Liver (tissue), 9 donors: ENCODE data around the gene FAM228B. TPM values are rescaled to one million over a fixed set of nuclear protein-coding genes. Genes with fewer than 3 reads are reported as not detected.

Experiments used
- DNase-seq: peaks from one replicate; pipeline ENCODE4 v3.0.0-alpha.2; 2017; ENCODE audit warnings: low spot score
- H3K27ac ChIP-seq, 2 donors: one replicate each; pipeline ENCODE4 v1.7.0; 2013; ENCODE audit warnings: inconsistent platforms in 2 of 2, low read length in 2 of 2, control low read depth in 1 of 2, low read depth in 1 of 2, mild to moderate bottlenecking in 1 of 2
- H3K27me3 ChIP-seq, 4 donors: one replicate each; pipeline versions ENCODE4 v1.6.1 to v1.7.0; 2013; ENCODE audit warnings: low read length in 3 of 4, inconsistent platforms in 1 of 4, mild to moderate bottlenecking in 1 of 4, moderate library complexity in 1 of 4; ENCODE audit not compliant: control insufficient read depth in 4 of 4, insufficient read depth in 4 of 4
- H3K36me3 ChIP-seq, 4 donors: one replicate each; pipeline versions ENCODE4 v1.6.1 to v1.7.0; 2013; ENCODE audit warnings: low read length in 3 of 4, mild to moderate bottlenecking in 3 of 4, low read depth in 1 of 4, moderate library complexity in 1 of 4; ENCODE audit not compliant: control insufficient read depth in 4 of 4, insufficient read depth in 3 of 4
- H3K4me1 ChIP-seq, 4 donors: one replicate each; pipeline versions ENCODE4 v1.6.1 to v1.7.0; 2013; ENCODE audit warnings: low read length in 3 of 4, mild to moderate bottlenecking in 3 of 4, moderate library complexity in 1 of 4; ENCODE audit not compliant: control insufficient read depth in 4 of 4, insufficient read depth in 4 of 4
- H3K4me3 ChIP-seq, 3 donors: one replicate each; pipeline versions ENCODE4 v1.6.1 to v1.7.0; 2013; ENCODE audit warnings: low read length in 3 of 3, control low read depth in 1 of 3, low read depth in 1 of 3, mild to moderate bottlenecking in 1 of 3
- H3K9ac ChIP-seq, 2 donors: one replicate each; pipeline ENCODE4 v1.7.0; 2013; ENCODE audit warnings: low read length in 2 of 2, mild to moderate bottlenecking in 2 of 2, moderate library complexity in 2 of 2, control low read depth in 1 of 2, low read depth in 1 of 2
- H3K9me3 ChIP-seq, 4 donors: one replicate each; pipeline versions ENCODE4 v1.6.1 to v1.7.0; 2013; ENCODE audit warnings: low read length in 3 of 4; ENCODE audit not compliant: control insufficient read depth in 4 of 4
- EGR1 ChIP-seq, 2 donors: IDR thresholded peaks; 2 replicates each; pipeline ENCODE4 v1.6.1; 2016 to 2018; ENCODE audit warnings: antibody characterized with exemption in 2 of 2, low read depth in 2 of 2
- FOXA1 ChIP-seq: IDR thresholded peaks from 2 replicates; pipeline ENCODE4 v1.6.1; 2016; ENCODE audit warnings: antibody characterized with exemption
- FOXA2 ChIP-seq: IDR thresholded peaks from 2 replicates; pipeline ENCODE4 v1.6.1; 2016; ENCODE audit warnings: antibody characterized with exemption
- GABPA ChIP-seq, 2 donors: IDR thresholded peaks in 1 of 2; conservative IDR thresholded peaks in 1 of 2; 2 replicates each; pipeline ENCODE4 v1.6.1; 2016; ENCODE audit warnings: antibody characterized with exemption in 2 of 2, mild to moderate bottlenecking in 1 of 2, moderate library complexity in 1 of 2
- HNF4A ChIP-seq, 2 donors: conservative IDR thresholded peaks; 2 replicates each; pipeline ENCODE4 v1.6.1; 2016; ENCODE audit warnings: antibody characterized with exemption in 2 of 2, mild to moderate bottlenecking in 2 of 2
- HNF4G ChIP-seq: IDR thresholded peaks from 2 replicates; pipeline ENCODE4 v1.6.1; 2016; ENCODE audit warnings: antibody characterized with exemption
- JUND ChIP-seq, 2 donors: IDR thresholded peaks; 2 replicates each; pipeline ENCODE4 v1.6.1; 2016; ENCODE audit warnings: antibody characterized with exemption in 2 of 2
- NR2F2 ChIP-seq: IDR thresholded peaks from 2 replicates; pipeline ENCODE4 v1.6.1; 2016; ENCODE audit warnings: antibody characterized with exemption
- RAD21 ChIP-seq, 2 donors: IDR thresholded peaks; 2 replicates each; pipeline ENCODE4 v1.6.1; 2016; ENCODE audit warnings: antibody characterized with exemption in 2 of 2, mild to moderate bottlenecking in 2 of 2
- RXRA ChIP-seq, 2 donors: IDR thresholded peaks; 2 replicates each; pipeline ENCODE4 v1.6.1; 2017 to 2018; ENCODE audit warnings: antibody characterized with exemption in 2 of 2, mild to moderate bottlenecking in 1 of 2
- SP1 ChIP-seq: IDR thresholded peaks from 2 replicates; pipeline ENCODE4 v1.6.1; 2018; ENCODE audit warnings: antibody characterized with exemption, mild to moderate bottlenecking
- TAF1 ChIP-seq: conservative IDR thresholded peaks from 2 replicates; pipeline ENCODE4 v1.6.1; 2016; ENCODE audit warnings: antibody characterized with exemption, mild to moderate bottlenecking
- WGBS: extraction: QIAGEN DNeasy Blood & Tissue Kit; methylation state at CpG from one replicate; pipeline ENCODE4 v1.1.7; 2013; 5-methylcytosine and 5-hydroxymethylcytosine counted together
- polyA plus RNA-seq, 2 donors: library from polyadenylated mRNA; stranded (reverse) in 1 of 2; unstranded in 1 of 2; fragments of 200-250 nt in 1 of 2; fragments of >200 nt in 1 of 2; fragmentation: Nextera tagmentation in 1 of 2; extraction: Ambion mirVana in 1 of 2; gene quantifications; one replicate each; pipeline versions ENCODE4 v1.2.1 to v1.2.3, GENCODE V29; 2013 to 2015
- total RNA-seq, 2 donors: library from RNA; depleted of rRNA; stranded (reverse); fragments of >200 nt; gene quantifications; one replicate each; pipeline ENCODE4 v1.2.3, GENCODE V29; 2014
- TF ChIP-seq, protein P1 (sequence below): fragments of 150-350 bp; IDR thresholded peaks from 2 replicates; pipeline ENCODE4 v1.5.1; 2017; ENCODE audit warnings: improper control_type of control experiment, low read depth, low read length; ENCODE audit not compliant: missing input control
- TF ChIP-seq, protein P2 (sequence below): IDR thresholded peaks from 2 replicates; pipeline ENCODE4 v1.6.1; 2016; ENCODE audit warnings: antibody characterized with exemption
- TF ChIP-seq, protein P3 (sequence below): IDR thresholded peaks from 2 replicates; pipeline ENCODE4 v1.6.1; 2016; ENCODE audit warnings: antibody characterized with exemption
- TF ChIP-seq, protein P4 (sequence below): IDR thresholded peaks from 2 replicates; pipeline ENCODE4 v1.6.1; 2016; ENCODE audit warnings: antibody characterized with exemption, mild to moderate bottlenecking
- TF ChIP-seq, protein P5 (sequence below): IDR thresholded peaks from 2 replicates; pipeline ENCODE4 v1.6.1; 2016; ENCODE audit warnings: antibody characterized with exemption
- donor health status: healthy.
- donor health status: healthy.
- donor health status: healthy.
- donor health status: healthy.
- donor health status: healthy.

Gene FAM228B
- total and polyA plus RNA-seq, 4 donors: 0.68 to 4.2 (median 3.8) TPM

- H3K36me3 ChIP-seq: no peaks in the 10 kb centered on the region
- H3K9me3 ChIP-seq: peaks cover 0 to 4% (median 0%) of the 10 kb centered on the region in 4 donors
- no peaks in the 10 kb centered on the region for H3K27me3 ChIP-seq
- no peak for DNase-seq
- WGBS: 72% methylated on average over 17 of the region's 17 CpGs
- peak overlapping the region in 1 of 2 donors; percentile 5 for H3K9ac ChIP-seq
- no peaks in the 10 kb centered on the region for H3K4me1 ChIP-seq
- H3K4me3 ChIP-seq: no peak overlapping the region
- H3K27ac ChIP-seq: no peak overlapping the region
- TF ChIP-seq RXRA (IDR thresholded peaks at IDR 0.05) (no peak), HNF4G (no peak), GABPA (IDR thresholded peaks at IDR 0.05 in 1 of 2, conservative IDR thresholded peaks at IDR 0.05 in 1 of 2) (no peak), FOXA1 (no peak), FOXA2 (no peak), RAD21 (IDR thresholded peaks at IDR 0.05) (no peak), SP1 (no peak)
- TF ChIP-seq, protein P1, sequence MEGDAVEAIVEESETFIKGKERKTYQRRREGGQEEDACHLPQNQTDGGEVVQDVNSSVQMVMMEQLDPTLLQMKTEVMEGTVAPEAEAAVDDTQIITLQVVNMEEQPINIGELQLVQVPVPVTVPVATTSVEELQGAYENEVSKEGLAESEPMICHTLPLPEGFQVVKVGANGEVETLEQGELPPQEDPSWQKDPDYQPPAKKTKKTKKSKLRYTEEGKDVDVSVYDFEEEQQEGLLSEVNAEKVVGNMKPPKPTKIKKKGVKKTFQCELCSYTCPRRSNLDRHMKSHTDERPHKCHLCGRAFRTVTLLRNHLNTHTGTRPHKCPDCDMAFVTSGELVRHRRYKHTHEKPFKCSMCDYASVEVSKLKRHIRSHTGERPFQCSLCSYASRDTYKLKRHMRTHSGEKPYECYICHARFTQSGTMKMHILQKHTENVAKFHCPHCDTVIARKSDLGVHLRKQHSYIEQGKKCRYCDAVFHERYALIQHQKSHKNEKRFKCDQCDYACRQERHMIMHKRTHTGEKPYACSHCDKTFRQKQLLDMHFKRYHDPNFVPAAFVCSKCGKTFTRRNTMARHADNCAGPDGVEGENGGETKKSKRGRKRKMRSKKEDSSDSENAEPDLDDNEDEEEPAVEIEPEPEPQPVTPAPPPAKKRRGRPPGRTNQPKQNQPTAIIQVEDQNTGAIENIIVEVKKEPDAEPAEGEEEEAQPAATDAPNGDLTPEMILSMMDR: no peak
- TF ChIP-seq, protein P2, sequence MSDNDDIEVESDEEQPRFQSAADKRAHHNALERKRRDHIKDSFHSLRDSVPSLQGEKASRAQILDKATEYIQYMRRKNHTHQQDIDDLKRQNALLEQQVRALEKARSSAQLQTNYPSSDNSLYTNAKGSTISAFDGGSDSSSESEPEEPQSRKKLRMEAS: no peak
- TF ChIP-seq, protein P3, sequence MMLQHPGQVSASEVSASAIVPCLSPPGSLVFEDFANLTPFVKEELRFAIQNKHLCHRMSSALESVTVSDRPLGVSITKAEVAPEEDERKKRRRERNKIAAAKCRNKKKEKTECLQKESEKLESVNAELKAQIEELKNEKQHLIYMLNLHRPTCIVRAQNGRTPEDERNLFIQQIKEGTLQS: no peak
Measured at GRCh38 chr2:24175631-24176187, 52.4 kb downstream of the FAM228B start.

- no peak overlapping the region for H3K9ac ChIP-seq
- DNase-seq: no peak
- H3K27me3 ChIP-seq: no peaks in the 10 kb centered on the region
- H3K9me3 ChIP-seq: peaks cover 0 to 4% (median 0%) of the 10 kb centered on the region in 4 donors
- H3K4me3 ChIP-seq: no peak overlapping the region
- 91% methylated on average over 1 of the region's 1 CpG for WGBS
- no peaks in the 10 kb centered on the region for H3K36me3 ChIP-seq
- TF ChIP-seq RXRA (IDR thresholded peaks at IDR 0.05): no peak
- no peak for TF ChIP-seq HNF4A (conservative IDR thresholded peaks at IDR 0.05)
- TF ChIP-seq EGR1 (IDR thresholded peaks at IDR 0.05; ENCODE audit: low read depth in 2 of 2): no peak
- TF ChIP-seq, protein P4, sequence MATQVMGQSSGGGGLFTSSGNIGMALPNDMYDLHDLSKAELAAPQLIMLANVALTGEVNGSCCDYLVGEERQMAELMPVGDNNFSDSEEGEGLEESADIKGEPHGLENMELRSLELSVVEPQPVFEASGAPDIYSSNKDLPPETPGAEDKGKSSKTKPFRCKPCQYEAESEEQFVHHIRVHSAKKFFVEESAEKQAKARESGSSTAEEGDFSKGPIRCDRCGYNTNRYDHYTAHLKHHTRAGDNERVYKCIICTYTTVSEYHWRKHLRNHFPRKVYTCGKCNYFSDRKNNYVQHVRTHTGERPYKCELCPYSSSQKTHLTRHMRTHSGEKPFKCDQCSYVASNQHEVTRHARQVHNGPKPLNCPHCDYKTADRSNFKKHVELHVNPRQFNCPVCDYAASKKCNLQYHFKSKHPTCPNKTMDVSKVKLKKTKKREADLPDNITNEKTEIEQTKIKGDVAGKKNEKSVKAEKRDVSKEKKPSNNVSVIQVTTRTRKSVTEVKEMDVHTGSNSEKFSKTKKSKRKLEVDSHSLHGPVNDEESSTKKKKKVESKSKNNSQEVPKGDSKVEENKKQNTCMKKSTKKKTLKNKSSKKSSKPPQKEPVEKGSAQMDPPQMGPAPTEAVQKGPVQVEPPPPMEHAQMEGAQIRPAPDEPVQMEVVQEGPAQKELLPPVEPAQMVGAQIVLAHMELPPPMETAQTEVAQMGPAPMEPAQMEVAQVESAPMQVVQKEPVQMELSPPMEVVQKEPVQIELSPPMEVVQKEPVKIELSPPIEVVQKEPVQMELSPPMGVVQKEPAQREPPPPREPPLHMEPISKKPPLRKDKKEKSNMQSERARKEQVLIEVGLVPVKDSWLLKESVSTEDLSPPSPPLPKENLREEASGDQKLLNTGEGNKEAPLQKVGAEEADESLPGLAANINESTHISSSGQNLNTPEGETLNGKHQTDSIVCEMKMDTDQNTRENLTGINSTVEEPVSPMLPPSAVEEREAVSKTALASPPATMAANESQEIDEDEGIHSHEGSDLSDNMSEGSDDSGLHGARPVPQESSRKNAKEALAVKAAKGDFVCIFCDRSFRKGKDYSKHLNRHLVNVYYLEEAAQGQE: no peak
- TF ChIP-seq, protein P2: no peak
- no peak for TF ChIP-seq NR2F2
- no peak for TF ChIP-seq RAD21 (IDR thresholded peaks at IDR 0.05)
- no peak for TF ChIP-seq HNF4G
- no peak for TF ChIP-seq SP1
- TF ChIP-seq, protein P5, sequence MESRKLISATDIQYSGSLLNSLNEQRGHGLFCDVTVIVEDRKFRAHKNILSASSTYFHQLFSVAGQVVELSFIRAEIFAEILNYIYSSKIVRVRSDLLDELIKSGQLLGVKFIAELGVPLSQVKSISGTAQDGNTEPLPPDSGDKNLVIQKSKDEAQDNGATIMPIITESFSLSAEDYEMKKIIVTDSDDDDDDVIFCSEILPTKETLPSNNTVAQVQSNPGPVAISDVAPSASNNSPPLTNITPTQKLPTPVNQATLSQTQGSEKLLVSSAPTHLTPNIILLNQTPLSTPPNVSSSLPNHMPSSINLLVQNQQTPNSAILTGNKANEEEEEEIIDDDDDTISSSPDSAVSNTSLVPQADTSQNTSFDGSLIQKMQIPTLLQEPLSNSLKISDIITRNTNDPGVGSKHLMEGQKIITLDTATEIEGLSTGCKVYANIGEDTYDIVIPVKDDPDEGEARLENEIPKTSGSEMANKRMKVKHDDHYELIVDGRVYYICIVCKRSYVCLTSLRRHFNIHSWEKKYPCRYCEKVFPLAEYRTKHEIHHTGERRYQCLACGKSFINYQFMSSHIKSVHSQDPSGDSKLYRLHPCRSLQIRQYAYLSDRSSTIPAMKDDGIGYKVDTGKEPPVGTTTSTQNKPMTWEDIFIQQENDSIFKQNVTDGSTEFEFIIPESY: no peak
- TF ChIP-seq, protein P1: no peak
- TF ChIP-seq TAF1: no peak
- TF ChIP-seq GABPA (IDR thresholded peaks at IDR 0.05 in 1 of 2, conservative IDR thresholded peaks at IDR 0.05 in 1 of 2): no peak
- TF ChIP-seq, protein P3: no peak
- TF ChIP-seq JUND (IDR thresholded peaks at IDR 0.05): no peak
- TF ChIP-seq FOXA2: no peak
- no peak for TF ChIP-seq FOXA1
- no peaks in the 10 kb centered on the region for H3K4me1 ChIP-seq
- no peak overlapping the region for H3K27ac ChIP-seq
Measured at GRCh38 chr2:24176326-24176725, 53.1 kb downstream of the FAM228B start.
